C4-2B (cell line): ENCODE results near the gene BLACAT1.
A peak's percentile ranks its signal among the peaks of the same experiment; 100 is the strongest.

ENCODE experiments used
- H3K27ac ChIP-seq: fragments of 450-650 bp; 2 replicates; pipeline ENCODE4 v1.5.1; 2017
- CTCF ChIP-seq: fragments of 450-650 bp; conservative IDR thresholded peaks from 2 replicates; pipeline ENCODE4 v1.5.1; 2017; ENCODE audit warnings: mild to moderate bottlenecking
- ZFX ChIP-seq: fragments of 450-650 bp; IDR thresholded peaks from 2 replicates; pipeline ENCODE4 v1.6.1; 2017

The BLACAT1 gene

GRCh38 chr1:205499789-205500188 is 43.9 kb upstream of the BLACAT1 start:
- H3K27ac ChIP-seq = no peak overlapping the region
- TF ChIP-seq CTCF = no peak
- TF ChIP-seq ZFX = no peak

- H3K27ac ChIP-seq = peak overlapping the region; percentile 15
- TF ChIP-seq ZFX (no peak), CTCF (no peak)
Observed at GRCh38 chr1:205497351-205497750, 41.5 kb upstream of the BLACAT1 start.

GRCh38 chr1:205496661-205497060 is 40.8 kb upstream of the BLACAT1 start:
- TF ChIP-seq ZFX (no peak), CTCF (no peak)
- H3K27ac ChIP-seq = peak overlapping the region; percentile 15

GRCh38 chr1:205495237-205495823 is 39.5 kb upstream of the BLACAT1 start:
- no peak for TF ChIP-seq ZFX
- no peak for TF ChIP-seq CTCF
- H3K27ac ChIP-seq = peak overlapping the region; percentile 34

- no peak for TF ChIP-seq ZFX
- no peak for TF ChIP-seq CTCF
Observed at GRCh38 chr1:205494115-205494514, 38.3 kb upstream of the BLACAT1 start.

GRCh38 chr1:205493241-205494085 is 37.6 kb upstream of the BLACAT1 start:
- peak overlapping the region; percentile 10; the same call in 1 of the 2 replicates for H3K27ac ChIP-seq
- TF ChIP-seq ZFX (no peak), CTCF (no peak)

More at GRCh38 chr1:205494115-205494514, 38.3 kb upstream of the BLACAT1 start:
- no peak overlapping the region for H3K27ac ChIP-seq

GRCh38 chr1:205492774-205493173 is 36.9 kb upstream of the BLACAT1 start:
- peak overlapping the region; percentile 10 for H3K27ac ChIP-seq

More at GRCh38 chr1:205492774-205493173, 36.9 kb upstream of the BLACAT1 start:
- TF ChIP-seq ZFX = no peak
- TF ChIP-seq CTCF = no peak
